Fibroblast of the aortic adventitia (primary cell): ENCODE measurements around the gene WBP2. TPM values are rescaled to one million over a fixed set of nuclear protein-coding genes. Genes with fewer than 3 reads are reported as not detected.
A peak's percentile ranks its signal among the peaks of the same experiment; 100 is the strongest.

Experiments
- DNase-seq: peaks from one replicate; pipeline ENCODE4 v3.0.0-alpha.2; 2010; ENCODE audit warnings: low read depth
- H3K4me3 ChIP-seq: 2 replicates; pipeline ENCODE4 v1.5.1; 2011; ENCODE audit warnings: low read depth, mild to moderate bottlenecking, control low read depth, low read length, moderate library complexity
- total RNA-seq: library from RNA; depleted of rRNA; stranded (reverse); fragments of >200 nt; gene quantifications from 2 replicates; pipeline ENCODE4 v1.2.3, GENCODE V29; 2012; ENCODE audit warnings: low replicate concordance
- TF ChIP-seq, protein P1 (sequence below): IDR thresholded peaks from 2 replicates; pipeline ENCODE4 v1.5.1; 2011; ENCODE audit warnings: mild to moderate bottlenecking, low read length, control low read depth, inconsistent platforms; ENCODE audit not compliant: insufficient read depth

Gene WBP2
- total RNA-seq, 1 donor, result 24.1 TPM

DNA sequence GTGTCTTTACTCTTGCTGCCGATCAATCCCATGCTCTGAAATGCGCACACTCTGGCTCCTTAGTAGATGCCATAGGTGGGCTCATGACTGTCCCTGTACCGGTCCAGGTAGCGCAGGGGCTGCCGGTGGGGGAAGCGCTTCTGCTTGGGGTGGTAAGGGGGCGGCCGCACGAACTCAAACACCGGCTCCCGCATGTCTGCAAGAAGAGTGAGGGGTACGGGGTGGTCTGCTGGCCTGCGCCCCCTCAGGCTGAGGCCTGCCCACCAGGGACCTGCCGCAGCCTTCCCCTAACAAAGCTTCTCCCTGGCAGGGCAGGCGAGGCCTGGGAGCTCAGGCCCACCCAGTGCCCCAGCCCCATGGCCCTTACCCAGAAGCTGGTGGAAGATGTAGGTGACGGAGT lies 43.7 kb upstream of the WBP2 start:
- TF ChIP-seq, protein P1, sequence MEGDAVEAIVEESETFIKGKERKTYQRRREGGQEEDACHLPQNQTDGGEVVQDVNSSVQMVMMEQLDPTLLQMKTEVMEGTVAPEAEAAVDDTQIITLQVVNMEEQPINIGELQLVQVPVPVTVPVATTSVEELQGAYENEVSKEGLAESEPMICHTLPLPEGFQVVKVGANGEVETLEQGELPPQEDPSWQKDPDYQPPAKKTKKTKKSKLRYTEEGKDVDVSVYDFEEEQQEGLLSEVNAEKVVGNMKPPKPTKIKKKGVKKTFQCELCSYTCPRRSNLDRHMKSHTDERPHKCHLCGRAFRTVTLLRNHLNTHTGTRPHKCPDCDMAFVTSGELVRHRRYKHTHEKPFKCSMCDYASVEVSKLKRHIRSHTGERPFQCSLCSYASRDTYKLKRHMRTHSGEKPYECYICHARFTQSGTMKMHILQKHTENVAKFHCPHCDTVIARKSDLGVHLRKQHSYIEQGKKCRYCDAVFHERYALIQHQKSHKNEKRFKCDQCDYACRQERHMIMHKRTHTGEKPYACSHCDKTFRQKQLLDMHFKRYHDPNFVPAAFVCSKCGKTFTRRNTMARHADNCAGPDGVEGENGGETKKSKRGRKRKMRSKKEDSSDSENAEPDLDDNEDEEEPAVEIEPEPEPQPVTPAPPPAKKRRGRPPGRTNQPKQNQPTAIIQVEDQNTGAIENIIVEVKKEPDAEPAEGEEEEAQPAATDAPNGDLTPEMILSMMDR, result no peak
- H3K4me3 ChIP-seq, result no peak overlapping the region
- no peak for DNase-seq

DNA sequence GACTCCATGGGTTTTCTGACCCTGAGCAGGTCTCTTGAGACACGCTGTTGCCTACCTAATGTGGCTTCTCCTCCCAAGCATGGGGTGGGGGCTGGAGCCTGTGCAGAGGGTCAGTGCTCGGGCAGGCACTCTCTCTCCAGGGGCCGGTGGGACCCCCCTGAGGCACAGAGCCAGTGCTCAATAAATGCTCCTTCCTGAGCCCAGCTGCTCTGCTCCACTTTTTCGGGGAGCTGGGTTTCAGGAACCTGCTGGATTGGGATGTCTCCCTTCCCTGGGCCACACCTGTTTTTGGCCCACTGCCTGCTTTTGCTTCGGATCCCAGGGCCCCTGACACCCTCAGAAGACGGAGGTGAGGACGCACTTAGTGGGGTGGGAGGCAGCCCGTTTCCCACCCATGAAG lies 42.9 kb upstream of the WBP2 start:
- DNase-seq, result no peak
- H3K4me3 ChIP-seq, result no peak overlapping the region
- TF ChIP-seq, protein P1, result no peak

DNA sequence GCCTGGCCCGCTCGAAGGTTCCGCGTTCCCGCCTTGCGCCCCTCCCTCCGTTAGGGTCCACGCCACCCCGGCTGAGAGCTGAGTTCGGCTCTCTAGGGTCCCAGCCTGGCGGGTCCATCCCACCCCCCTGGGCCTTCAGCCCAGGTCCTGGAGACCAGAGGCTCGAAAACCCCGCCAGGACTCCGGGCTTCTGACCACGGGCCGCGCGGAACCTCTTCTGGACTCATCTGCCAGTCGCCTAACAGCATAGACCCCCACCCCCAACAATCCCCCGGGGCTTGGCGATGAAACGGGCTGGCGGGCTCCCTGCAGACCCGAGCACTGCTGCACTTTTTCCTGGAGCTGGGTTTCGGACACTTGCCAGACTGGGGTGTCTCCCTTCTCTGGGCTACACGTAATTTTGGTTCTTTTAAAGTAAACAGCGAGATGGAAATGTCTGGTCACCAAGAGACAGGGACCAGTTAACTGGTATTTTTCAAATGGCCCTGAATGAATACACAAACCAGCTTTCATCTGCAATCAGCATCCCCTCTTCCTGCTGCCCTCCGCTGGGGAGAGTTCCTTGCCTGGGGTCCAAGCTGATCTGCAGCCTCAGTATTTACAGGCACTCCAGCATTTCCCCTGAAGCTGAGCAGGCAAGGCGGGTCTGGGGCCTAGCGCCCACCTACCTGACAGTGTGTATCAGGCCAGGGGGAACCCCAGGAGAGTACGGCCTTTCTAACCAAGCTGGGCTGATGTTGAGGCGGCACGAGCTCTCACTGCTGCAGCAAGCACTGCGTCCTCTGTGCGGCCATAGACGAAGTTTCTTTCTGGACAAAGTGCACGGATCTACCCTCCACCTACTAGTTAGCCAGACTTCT lies 42.3 kb upstream of the WBP2 start:
- TF ChIP-seq, protein P1, result no peak
- DNase-seq, result no peak
- H3K4me3 ChIP-seq, result peak overlapping the region; percentile 57

DNA sequence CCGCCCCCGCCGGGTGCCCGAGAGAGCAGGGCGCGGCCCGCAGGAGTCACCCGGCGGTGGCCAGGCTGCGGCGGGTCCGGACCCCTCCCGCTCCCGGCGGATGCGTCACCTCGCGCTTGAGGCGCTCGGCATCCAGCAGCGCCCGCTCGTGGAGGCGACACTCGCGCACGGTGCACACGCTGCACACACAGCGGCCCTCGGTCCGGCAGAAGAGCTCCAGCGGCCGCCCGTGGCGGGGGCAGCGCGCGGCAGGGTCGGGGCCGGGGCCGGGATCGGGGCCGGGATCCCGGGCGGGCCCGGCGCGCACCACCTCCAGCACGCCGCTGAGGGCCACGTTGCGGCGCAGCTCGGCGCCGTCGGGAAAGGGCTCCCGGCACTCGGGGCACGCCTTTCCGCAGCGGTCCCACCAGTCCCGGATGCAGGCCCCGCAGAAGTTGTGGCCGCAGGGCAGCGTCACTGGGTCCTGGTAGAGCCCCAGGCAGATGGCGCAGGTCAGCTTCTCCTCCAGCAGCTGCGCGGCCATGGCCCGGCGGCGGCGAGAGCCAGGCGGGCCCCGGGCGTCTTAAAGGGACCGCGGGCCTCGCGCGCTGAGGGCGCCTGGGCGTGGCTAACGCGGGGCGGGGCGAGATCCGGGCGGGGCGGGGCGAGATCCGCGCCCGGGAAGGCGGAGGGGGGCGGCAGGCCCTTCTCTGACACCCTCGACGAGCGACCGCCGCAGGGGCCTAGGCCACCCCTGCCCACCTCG lies 41.5 kb upstream of the WBP2 start, which contains the start of gene TRIM65:
Gene TRIM65, minus strand, starts transcription at position 537 of the 745 bp plus-strand sequence. Its CDS starts 14 bp downstream, at position 523.
- TF ChIP-seq, protein P1, result peak; percentile 18
- H3K4me3 ChIP-seq, result peak within 1 kb of the TSS; percentile 93
- peak; percentile 66 for DNase-seq

DNA sequence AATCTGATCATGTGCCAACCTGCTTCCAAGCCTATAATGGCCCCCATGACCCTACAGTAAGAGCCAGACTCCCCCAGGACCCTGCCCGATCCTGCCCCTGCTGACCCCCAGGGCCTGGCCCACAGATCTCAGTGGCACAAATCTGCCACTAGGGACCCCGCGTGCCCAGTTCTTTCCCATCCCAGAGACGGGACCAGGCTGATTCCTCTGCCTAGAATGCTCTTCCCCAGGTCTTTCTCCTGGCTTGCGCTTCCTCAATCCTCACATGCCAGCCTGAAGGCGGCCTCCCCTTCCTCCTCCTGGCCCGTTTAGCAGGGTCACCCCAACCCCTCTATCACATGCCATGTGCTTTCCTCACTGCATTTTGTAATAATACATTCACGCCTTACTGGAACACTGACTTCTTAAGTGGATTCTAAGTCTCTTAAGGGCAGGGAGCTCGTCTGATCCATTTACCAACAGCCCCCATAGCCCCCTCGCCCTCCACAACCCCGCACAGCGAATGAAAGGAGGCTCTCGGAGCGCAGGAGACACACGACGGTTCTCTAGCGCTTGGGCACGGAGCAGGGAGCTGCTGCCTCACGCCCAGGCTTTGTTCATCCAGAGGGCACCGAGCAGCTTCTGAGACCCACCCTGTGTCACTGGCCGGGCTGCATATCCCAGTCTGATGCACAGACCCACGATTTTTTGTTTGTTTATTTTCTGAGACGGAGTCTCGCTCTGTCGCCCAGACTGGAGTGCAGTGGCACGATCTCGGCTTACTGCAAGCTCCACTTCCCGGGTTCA lies 40.4 kb upstream of the WBP2 start:
- H3K4me3 ChIP-seq, result peak overlapping the region; percentile 93
- TF ChIP-seq, protein P1, result peak; percentile 51
- DNase-seq, result no peak

DNA sequence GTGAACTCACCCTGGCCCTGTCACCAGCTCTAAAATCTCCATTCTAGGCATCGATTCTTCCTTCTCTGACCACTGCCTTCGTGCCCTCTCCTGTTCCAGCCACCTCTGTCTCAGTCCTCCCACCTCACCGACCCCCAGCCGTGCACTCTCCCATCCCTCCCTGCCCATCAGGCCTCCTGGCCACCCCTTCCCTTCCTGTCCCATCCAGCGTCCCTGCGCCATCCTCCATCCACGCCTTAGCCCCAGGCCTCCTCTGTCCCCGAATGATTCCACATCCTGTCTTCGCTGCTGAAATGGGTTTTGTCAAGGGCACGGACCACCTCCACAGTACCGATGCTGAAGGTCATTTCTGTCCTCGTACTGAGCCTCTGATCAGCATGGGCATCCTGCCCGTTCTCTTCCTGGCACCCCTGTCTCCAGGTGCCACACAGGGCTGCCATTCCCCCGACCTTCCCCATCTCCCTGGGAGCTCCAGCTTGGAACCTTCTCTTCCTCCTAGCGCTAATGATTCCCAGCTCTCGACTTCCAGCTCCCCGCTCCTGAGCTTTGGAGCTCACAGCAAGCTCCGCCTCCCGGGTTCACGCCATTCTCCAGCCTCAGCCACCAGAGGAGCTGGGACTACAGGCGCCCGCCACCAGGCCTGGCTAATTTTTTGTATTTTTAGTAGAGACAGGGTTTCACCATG lies 39.1 kb upstream of the WBP2 start:
- no peak overlapping the region for H3K4me3 ChIP-seq
- TF ChIP-seq, protein P1, result no peak
- no peak for DNase-seq
